Left kidney (tissue), 2 donors: Measurements from ENCODE around the gene PLXND1. TPM values are rescaled to one million over a fixed set of nuclear protein-coding genes. Genes with fewer than 3 reads are reported as not detected.

Experiments used
- DNase-seq: peaks from one replicate; pipeline ENCODE4 v3.0.0-alpha.2; 2013
- polyA plus RNA-seq: library from polyadenylated mRNA; unstranded; fragments of 120-200 nt; gene quantifications from one replicate; pipeline ENCODE4 v1.2.1, GENCODE V29; 2013; ENCODE audit not compliant: insufficient read length

The PLXND1 gene
- polyA plus RNA-seq, 1 donor = 147 TPM

DNA sequence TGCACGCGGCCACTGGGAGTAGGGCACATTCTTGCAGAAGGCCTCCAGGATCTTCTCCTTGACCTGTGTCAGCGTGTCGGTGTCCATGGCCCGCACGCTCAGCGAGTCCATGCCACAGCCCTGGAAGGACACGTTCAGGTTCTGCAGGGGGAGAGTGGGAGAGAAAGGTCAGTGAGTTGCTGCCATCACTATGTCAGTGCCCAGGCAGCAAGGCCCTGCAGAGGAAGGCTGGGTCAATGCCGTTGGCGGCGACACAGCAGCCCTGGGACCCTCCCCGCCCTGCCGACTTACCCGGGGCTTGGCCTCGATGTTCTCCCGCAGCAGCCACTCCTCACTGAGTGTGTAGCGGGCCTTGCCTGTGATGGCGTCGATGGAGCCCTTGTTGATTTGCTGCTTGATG lies 43.7 kb downstream of the PLXND1 start:
- no peak for DNase-seq

DNA sequence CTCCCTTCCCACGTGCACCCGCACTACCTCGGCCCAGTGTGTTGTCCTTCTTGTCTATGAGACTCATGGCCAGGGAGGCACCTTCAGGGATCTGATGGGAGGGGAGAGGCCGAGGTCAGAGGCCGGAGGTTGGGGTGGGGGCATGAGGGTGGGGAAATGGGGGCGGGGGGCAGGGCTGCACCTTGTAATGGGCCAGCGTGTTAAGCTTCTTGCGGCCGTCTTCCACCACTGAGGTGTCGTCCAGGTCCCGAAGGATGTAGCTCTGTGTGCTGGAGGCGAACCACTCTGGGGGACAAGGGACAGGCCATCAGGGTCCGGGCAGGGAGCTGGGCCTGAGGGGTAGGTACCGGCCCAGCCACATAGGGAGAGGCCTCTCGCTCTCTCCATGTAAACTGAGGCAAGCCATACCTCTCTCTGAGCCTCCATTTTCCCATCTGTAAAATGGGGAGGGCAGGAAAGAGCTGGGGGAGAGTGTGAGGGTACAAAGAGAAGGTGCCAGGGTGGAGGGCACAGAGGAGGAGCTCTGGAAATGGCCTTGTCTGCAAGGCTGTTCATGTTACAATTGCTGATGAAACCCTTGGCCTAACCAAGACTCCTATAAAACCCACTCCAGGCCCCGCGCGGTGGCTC lies 44.7 kb downstream of the PLXND1 start:
- DNase-seq = no peak

DNA sequence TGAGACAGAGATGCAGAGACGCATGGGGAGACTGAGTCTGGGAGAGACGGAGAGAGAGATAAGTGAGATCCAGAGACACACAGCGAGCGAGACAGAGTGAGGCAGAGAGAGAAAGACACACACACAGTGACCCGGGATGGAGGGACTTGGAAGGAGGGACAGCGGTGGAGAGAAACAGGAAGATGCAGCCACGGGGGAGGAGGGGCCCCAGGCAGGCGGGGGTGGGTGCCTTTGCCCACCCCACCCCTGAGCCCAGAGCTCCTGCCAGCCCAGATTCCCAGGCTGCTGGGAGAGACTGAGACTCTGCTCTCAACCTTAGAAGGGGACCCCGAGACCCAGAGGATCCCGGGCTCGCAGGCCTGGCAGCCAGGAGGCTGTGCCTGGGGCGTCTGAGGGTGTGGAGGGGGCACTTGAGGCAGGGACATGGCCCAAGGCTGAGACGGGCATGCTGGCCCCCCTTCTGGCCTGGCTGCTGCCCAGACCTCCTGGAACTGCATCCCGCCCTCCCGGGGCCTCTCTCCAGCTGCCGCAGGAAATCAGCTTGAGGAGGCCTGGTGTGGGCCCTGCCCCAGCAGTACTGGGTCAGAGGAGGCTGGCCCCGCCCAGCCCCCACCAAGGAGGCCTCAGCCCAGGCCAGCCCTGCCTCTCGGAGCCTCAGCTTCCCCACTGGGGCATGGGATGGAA lies 45.4 kb downstream of the PLXND1 start:
- DNase-seq = peak; percentile 67

DNA sequence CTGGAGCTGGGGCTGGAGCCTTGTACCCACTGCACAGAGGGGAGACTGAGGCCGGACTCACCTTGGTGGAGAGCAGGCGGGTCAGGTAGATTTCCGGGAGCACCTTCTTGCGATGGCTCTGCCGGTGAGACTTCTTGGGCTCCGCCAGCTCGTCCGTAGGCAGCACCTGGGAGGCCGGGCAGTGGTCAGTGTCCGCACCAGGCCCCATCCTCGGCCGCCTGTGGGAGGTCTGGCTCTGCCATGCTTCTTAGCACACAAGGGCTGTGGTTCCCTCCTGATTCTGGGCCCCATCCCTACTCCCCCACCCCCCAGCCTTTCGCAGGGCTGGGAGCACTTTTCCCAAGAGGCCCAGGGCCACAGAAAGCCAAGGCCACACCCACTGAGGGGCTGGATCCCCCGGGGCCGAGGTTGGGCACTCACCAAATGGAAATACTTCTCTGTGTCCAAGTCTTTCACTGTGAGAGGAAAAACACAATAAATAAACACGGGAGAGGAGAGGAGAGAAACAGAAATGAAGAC lies 46.1 kb downstream of the PLXND1 start:
- peak; percentile 35 for DNase-seq

DNA sequence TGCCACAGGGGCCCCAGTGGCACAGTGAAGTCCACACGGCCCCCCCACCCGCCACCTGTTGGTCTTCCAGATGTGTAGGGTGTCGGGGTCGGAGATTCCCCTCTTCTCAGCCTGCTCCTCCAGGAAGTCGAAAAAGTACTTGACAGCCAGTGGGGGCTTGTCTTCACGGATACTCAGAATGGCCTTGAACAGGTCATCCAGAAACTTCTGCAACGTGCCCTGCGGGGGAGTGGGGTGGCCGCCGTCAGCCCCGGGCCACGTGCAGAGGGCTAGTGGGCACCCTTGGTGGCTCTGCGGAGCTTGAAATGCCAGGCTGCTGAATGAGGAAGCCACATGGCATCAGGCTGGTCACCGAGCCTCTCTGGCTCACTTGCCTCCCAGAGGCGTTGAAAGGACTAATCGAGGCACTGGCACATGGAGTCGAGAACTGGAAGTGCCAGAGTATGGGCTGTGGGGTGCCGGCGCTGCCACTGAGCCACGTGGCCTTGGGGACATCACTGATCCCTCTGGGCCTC lies 46.9 kb downstream of the PLXND1 start:
- no peak for DNase-seq

DNA sequence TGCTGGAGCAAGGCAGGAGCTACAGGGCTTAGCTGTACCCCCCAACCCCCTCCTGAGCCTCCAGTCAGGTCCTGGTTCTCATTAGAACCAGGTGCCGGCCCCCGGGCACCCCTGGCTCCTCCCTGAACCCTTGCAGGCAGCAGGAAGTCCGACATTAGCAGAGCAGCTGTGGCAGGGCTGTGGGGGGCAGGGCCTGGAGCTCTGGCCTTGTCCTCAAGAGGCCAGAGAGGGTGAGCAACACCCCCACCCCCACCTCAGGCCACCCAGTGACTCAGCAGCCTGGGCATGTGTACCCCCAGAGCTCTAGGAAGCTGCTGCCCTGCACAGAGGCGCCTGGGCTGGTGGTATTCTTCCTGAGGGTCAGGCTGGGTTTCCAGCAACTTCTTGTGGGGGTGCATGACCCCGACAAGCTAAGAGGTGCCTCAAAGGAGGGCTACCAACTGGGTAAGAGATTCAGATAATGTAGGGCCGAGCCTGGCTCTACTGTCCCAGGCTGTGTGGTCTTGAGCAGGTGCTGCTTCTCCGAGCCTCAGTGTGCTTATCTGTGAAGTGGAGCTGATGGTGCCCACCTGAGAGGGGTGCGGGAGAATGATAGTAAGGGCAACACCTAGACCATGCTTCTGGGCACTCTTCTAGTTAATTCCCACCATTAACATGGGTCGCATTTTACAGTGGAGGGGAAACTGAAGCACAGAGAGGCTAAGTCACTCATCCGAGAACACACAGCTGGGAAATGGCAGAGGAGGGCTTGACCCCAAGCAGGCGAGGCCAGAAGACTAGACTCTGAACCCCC lies 47.5 kb downstream of the PLXND1 start:
- no peak for DNase-seq

DNA sequence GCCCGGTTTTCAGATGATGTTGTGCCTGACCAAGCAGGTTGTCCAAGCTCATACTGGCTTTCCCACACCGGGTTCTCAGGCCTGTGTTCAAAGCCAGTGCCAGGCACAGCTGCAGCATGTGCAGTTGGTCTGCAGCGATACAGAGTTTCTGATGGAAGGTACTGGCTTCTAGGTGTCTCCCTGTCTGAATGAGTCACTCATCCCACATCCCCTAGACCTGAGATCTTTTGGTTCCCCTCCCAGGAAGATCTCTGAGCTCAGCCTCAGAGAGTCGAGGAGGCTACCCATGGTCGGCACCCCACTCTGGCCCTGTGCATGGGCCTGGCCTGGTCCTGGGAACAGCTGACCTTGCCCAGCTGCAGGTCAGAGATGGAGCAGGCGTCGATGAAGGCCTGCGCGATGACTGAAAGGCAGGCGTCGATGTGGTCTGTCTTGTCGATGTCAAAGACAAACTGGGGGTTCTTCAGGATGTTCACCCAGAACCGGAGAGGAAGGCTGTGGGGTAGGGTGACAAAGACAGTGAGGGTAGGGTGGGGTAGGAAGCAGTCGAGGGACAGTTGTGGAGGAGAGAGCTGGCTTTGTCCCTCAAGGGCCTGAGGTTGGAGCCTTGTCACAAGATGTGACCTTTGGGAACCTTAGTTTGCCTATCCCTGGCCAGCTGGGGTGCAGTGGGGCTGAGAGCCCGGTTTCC lies 48.2 kb downstream of the PLXND1 start:
- DNase-seq = no peak

DNA sequence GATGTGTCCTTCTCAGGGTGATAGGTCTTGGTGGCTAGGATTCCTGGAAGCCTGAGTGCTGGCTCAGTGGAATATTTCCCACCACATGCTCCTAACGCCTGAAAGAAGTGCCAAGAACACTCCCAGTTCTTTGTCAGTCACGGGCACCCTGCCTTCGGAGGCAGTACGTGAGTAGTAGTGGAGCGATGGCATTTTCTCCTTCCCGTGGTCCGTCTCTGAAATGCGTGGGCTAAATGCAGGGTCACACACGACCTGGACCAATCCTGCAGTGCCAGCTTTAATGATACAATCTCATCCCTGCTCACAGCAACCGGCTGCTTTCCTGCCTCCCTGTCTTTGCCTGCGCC lies 49.0 kb downstream of the PLXND1 start:
- DNase-seq = no peak

DNA sequence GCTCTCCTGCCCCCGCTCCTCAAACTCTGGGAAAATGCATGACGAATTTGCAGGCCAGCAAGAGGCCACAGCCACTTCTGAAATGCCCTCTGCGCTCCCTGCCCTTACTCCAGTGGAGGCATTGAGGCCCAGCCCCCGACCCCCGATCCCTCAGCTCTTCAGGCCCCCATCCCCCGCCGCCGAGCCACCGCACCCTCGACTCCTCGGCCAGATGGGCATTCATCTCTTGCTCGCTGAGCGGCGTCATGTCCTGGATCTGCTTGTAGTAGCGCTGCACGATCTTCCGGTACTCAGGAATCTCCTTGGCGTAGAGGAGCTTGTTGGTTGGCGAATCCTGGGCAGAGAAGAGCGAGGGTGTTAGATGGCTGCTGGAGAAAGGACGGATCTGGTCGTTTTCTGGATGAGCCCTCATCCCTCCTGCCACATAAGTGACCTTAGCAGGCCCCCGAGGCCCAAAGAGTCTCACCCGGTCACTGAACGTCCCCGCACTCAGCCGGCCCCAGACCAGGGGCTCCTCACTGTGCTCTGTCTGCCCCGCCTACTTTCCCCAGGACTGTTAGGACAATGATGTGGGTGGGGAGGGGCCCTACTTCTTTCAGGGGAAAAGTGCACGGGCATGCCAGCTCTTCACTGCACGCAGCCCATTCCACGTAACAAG lies 49.5 kb downstream of the PLXND1 start:
- no peak for DNase-seq

DNA sequence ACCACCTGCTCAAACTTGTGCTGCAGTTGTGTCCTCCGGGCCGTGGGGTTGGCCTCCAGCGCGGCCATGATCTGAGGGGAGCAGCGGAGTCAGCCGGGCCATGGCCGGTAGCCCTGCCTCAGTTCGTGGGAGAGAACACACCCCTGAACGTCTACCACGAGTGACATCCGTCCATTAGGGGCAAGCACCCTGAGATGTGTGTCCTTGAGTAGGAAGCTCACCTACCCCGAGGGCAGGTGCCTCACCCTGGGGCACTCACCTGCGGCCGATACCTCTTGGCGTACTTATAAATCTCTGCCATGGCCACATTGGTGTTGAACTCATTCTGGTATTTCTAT lies 50.1 kb downstream of the PLXND1 start:
- DNase-seq = no peak

DNA sequence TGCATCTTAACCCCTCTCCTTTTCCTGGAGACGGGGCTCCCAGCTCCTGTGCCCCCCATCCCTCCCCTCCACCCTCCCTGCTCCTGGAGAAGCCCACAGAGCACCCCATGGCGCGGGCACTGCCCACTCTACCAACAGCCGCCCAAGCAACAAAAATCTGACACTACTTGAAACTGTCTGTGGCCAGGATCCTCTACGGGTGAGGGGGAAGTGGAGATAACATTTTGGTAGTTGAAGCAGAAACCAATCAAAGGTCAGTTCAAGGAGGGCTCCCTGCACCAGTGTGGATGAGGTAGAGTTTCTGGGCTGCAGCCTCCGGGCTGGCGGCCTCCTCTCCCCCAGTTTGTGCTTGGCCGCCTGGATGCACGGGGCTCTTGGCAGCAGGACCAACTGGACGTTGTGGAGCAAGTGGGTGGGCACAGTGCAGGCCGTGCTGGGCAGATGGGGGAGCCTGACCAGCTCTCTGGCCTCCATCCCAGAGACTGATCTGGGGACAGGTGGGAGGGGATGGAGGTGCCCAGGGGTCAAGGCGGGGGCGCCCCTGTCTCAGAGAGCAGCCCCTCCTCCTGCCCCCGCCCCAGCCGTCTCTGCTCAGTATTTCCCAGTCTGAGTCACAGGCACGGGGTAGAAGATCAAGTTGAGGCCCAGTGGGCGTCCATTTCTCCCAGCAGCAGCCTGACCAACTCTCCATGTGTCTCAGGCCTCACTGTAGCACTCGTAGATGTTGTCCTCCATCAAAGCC lies 50.7 kb downstream of the PLXND1 start:
- no peak for DNase-seq

DNA sequence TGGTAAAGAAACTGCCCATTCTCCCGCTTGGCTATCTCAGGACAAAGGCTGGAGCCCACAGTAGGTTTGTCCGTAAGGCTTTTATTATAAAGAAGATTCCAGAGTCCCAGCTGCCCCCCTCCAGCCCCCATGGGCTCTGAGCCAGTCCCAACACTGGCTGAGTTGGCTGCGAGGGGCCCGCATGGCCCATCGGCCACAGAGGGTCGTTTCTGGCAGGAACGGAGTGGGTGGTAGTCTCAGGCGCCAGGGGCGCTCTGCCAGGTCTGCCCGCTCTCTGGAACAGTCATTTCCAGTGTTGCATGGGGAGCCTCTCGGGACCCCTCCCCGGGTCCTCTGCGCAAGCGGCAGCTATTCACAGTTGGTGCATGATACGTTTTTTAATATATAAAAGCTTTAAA lies 51.3 kb downstream of the PLXND1 start:
- no peak for DNase-seq

DNA sequence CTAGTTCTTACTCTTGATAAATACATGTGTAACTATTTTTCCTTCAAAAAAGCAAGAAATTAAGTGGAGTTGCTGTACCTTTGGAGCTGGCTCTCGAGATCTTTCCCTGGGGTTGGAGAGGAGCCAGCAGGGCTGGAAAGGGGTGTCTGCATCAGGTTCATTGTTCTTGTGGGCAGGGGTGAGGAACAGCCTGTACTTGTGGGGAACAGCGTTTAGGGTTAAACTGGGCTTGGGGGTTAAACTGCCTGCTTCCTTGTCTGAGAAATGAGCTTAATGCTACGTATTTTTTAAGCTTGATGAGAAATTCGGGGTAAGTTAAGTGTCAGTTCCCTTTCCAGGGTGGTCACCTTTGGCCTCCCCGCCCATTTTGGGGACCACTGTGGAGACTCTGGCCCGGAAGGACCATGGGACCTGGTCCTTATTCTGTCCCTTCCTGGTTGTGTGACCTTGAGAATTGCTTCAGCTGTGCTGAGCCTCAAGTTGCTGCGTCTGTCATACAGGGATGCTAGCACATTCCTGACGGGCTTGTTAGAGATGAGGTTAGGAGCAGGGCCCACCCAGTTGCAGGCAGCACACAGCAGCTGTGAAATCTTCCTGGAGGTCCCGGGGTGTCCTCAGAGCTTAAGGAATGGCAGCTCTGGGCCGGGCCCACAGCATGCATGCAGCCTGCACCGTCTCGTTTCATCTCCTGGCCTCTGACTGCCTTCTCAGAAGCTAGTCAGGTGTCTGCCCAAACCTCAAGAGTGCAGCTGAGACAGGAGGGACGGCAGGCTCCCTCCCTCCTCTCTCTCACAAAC lies 51.9 kb downstream of the PLXND1 start:
- DNase-seq = no peak

DNA sequence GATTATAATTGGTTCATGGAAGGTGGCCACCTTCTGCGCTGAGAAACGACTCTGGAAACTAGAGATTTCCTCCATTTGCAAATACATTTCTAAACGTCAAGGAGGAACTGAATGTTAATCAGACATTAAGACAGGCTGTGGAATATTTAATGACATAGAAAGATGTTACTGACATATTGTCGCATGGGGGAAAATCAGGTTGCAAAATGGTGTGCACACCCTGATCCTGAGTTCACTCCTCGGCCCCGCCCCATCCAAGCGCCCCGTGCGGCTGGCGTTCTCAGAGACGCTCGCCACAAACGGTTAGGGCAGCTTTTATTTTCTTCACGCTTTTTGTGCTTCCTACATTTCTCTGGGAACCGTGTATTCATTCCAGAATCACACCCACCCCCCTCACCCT lies 52.8 kb downstream of the PLXND1 start:
- no peak for DNase-seq

DNA sequence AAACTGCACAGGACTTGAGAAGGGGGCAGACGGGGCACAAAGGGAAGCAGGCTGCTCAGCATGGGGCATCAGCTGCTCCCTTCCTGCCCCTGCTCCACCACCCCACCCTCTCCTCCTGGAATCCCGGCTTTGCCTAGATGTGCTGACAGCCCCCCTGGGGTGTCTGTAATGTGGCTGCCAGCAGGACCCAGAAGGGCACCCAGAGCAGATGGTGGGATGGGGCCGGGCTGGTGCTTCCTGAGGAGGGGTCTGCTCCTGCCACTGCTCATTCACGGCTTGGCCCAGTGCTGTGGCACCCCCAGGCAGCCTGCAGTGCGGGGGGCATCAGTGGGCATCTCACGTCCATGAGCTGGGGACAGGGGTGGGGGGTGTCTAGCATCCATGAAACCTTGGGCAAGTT lies 53.3 kb downstream of the PLXND1 start:
- no peak for DNase-seq

DNA sequence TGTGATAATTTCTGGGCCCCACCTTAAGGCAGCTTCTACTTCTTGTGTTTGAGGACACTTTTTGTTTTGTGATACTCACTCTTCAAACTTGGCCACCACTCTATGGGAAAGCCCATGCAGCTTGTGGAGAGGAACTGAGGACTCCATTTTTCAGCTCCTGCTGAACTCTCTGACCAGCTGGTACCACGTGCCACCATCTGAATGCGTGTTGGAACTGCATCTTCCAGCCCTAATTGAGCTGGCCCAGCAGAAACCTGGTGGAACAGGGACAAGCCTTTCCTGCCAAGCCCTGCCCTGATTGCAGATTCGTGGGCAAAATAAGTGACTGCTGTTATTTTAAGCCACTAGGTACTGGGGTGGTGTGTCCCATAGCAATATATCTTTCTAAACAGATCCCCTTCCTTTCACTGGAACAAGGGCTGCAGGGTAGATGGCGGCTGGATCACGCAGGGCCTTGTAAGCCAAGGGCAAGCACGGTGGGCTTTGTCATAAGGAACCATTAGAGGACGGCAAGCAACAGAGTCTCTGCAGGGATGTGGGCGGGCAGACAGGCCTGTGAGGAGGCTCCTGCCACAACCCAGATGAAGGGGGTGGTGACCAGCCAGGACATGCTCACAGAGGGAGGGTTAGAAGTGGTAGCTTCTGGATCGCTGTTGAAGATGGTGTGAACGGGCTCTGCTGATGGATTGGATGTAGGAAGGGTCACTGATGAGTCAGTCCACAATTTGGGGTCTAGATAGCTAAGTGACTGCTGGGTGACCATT lies 54.0 kb downstream of the PLXND1 start:
- DNase-seq = no peak

DNA sequence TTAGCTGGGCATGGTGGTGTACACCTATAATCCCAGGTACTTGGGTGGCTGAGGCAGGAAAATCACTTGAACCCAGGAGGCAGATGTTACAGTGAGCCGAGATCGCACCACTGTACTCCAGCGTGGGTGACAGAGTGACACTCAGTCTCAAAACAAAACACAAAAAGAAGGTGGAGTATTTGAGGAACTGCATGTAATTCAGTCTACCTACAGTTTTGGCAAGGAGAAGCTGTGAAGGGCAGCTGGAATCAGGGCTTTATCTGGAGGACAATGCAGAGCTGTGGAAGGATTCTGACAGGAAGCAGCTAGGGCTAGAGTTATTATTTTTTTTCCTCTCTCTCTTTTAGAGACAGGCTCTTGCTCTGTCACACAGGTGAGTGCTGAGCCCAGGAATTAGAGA lies 56.7 kb downstream of the PLXND1 start:
- no peak for DNase-seq

DNA sequence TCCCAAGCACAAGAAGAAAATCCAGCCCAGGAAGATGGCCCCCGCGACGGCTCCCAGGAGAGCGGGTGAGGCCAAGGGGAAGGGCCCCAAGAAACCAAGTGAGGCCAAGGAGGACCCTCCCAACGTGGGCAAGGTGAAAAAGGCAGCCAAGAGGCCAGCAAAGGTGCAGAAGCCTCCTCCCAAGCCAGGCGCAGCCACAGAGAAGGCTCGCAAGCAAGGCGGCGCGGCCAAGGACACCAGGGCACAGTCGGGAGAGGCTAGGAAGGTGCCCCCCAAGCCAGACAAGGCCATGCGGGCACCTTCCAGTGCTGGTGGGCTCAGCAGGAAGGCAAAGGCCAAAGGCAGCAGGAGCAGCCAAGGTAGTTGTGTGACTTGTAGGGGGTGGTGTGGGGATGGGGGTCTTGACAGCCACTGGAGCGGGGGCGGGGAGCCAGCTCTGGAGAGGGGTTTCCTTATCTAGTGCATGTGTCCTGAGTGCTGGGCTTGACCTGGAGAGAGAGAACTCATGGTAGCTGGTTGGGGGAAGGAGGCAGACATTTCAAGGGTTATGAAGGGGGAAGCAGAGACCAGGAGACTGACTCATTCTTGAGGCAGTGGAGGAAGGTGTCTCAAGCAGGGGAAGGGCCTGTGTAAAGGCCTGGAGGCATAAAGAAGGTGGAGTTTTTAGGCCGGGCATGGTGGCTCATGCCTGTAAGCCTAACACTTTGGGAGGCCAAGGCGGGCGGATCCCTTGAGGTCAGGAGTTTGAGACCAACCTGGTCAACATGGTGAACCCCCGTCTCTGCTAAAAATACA lies 57.3 kb downstream of the PLXND1 start:
- DNase-seq = no peak
